DND-41 (cell line): Measurements from ENCODE around the gene PMFBP1.

Experiments
- CTCF ChIP-seq: IDR thresholded peaks from 2 replicates; pipeline ENCODE4 v1.5.1; 2012; ENCODE audit warnings: borderline replicate concordance, low read length, moderate library complexity, mild to moderate bottlenecking; ENCODE audit not compliant: poor library complexity, severe bottlenecking; ENCODE audit errors: extremely low read depth
- EZH2 ChIP-seq: IDR thresholded peaks from 3 replicates; pipeline ENCODE4 v1.6.1; 2012; ENCODE audit warnings: borderline replicate concordance, low read depth, mild to moderate bottlenecking, moderate library complexity, low read length, inconsistent platforms; ENCODE audit not compliant: severe bottlenecking

- TF ChIP-seq CTCF (no peak), EZH2 (no peak)
Observed at GRCh38 chr16:72128701-72129100, 43.3 kb downstream of the PMFBP1 start.
